Measurements from ENCODE around the gene CNN1.

The CNN1 gene

DNA sequence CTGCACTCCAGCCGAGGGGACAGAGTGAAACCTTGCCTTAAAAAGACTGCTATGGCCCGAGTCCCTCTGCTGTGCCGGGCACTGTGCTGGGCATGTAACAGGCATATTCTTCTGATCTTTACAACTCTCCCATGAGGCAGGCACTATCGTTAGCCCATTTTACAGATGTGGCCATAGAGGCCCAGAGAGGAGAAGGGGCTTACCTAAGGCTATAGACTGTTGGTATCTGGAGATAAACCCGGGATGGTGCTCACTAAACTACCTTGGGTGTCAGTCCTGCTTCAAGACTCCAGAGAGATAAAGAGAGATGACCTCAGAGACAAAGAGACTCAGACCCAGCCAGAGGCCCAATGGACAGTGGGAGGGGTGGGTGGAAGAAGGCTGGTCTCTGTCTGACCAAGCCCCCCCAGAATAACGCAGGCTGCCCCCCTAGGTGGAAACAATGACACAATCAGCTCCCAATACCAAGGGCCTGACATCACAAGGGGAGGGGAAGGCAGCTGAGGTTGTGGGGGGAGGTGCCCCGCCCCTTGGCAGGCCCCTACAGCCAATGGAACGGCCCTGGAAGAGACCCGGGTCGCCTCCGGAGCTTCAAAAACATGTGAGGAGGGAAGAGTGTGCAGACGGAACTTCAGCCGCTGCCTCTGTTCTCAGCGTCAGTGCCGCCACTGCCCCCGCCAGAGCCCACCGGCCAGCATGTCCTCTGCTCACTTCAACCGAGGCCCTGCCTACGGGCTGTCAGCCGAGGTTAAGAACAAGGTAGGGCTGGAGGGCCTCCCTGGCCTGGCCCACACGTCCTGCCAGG, at the start of gene CNN1:
Gene CNN1, plus strand, starts transcription at position 620 of the 805 bp plus-strand sequence. Its CDS starts 77 bp downstream, at position 697.
- Mint-ChIP-seq H3K9me3 (no peaks in the 10 kb centered on the region), H3K4me3 (peak within 1 kb of the TSS; percentile 70 to 81 (median 79)), H3K36me3 (ENCODE audit: low read depth) (no peaks in the 10 kb centered on the region), H3K27ac (peak within 1 kb of the TSS in 2 of 3 experiments; percentile 43 to 76), H3K4me1 (peaks cover 18% of the 10 kb centered on the region), H3K27me3 (ENCODE audit: low read depth) (peaks cover 21% of the 10 kb centered on the region)
- TF ChIP-seq, protein P1, sequence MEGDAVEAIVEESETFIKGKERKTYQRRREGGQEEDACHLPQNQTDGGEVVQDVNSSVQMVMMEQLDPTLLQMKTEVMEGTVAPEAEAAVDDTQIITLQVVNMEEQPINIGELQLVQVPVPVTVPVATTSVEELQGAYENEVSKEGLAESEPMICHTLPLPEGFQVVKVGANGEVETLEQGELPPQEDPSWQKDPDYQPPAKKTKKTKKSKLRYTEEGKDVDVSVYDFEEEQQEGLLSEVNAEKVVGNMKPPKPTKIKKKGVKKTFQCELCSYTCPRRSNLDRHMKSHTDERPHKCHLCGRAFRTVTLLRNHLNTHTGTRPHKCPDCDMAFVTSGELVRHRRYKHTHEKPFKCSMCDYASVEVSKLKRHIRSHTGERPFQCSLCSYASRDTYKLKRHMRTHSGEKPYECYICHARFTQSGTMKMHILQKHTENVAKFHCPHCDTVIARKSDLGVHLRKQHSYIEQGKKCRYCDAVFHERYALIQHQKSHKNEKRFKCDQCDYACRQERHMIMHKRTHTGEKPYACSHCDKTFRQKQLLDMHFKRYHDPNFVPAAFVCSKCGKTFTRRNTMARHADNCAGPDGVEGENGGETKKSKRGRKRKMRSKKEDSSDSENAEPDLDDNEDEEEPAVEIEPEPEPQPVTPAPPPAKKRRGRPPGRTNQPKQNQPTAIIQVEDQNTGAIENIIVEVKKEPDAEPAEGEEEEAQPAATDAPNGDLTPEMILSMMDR (IDR thresholded peaks at IDR 0.05; ENCODE audit: unreplicated experiment in 3 of 3) = no peak

DNA sequence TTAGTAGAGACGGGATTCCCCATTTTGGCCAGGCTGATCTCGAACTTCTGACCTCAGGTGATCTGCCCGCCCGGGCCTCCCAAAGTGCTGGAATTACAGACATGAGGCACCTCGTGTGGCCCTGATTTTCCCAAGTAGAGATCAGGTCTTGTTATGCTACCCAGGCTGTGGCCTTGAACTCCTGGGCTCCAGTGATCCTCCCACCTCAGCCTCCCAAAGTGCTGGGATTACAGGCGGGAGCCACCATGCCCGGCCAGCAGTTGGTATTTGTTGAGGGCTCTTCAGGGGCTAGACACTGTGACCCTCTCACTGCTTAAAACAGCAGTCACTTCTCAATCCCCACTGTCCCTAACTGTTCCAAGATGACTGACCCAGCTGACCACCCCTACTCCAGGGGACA, 49.3 kb upstream of the CNN1 start:
- no peak overlapping the region for H3K4me3 Mint-ChIP-seq
- H3K4me1 Mint-ChIP-seq = no peaks in the 10 kb centered on the region
- peaks cover 1% of the 10 kb centered on the region for H3K27me3 Mint-ChIP-seq (ENCODE audit: low read depth)
- H3K9me3 Mint-ChIP-seq = no peaks in the 10 kb centered on the region
- no peak overlapping the region for H3K27ac Mint-ChIP-seq
- TF ChIP-seq, protein P1 (IDR thresholded peaks at IDR 0.05; ENCODE audit: unreplicated experiment in 3 of 3) = no peak
- peaks cover 14% of the 10 kb centered on the region for H3K36me3 Mint-ChIP-seq (ENCODE audit: low read depth)

DNA sequence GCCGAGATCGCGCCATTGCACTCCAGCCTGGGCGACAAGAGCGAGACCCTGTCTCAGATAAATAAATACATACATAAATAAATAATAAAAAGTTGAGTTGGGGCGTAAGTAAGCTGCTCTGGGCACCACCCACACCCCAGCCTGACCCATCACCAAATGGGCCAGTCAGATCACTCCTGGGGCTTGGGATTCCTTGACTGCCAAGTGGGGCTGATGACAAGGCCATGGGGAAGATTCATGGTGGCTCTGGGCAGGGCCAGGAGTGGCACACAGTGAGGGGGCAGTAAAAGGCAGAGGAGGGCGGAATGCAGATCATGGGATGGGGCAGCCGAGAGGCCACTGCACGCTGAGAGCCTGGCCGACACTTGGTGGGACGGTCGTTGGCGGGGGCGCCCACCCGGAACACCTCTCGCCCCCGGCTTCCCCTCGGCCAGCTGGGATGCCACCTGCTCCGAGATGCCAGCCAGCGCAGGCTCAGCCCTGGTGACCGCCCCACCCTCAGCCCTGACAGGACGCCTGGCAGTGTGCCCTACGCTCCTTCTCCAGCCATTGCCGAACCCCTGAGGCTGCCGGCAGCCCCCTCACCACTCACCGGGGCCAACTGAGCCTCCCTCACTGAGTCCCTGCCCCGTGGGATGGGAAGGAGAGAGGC, 43.9 kb upstream of the CNN1 start:
- no peaks in the 10 kb centered on the region for H3K9me3 Mint-ChIP-seq
- TF ChIP-seq, protein P1 (IDR thresholded peaks at IDR 0.05; ENCODE audit: unreplicated experiment in 3 of 3) = no peak
- H3K4me1 Mint-ChIP-seq = no peaks in the 10 kb centered on the region
- no peaks in the 10 kb centered on the region for H3K27me3 Mint-ChIP-seq (ENCODE audit: low read depth)
- no peak overlapping the region for H3K27ac Mint-ChIP-seq
- H3K4me3 Mint-ChIP-seq = no peak overlapping the region
- peaks cover 11% of the 10 kb centered on the region for H3K36me3 Mint-ChIP-seq (ENCODE audit: low read depth)

DNA sequence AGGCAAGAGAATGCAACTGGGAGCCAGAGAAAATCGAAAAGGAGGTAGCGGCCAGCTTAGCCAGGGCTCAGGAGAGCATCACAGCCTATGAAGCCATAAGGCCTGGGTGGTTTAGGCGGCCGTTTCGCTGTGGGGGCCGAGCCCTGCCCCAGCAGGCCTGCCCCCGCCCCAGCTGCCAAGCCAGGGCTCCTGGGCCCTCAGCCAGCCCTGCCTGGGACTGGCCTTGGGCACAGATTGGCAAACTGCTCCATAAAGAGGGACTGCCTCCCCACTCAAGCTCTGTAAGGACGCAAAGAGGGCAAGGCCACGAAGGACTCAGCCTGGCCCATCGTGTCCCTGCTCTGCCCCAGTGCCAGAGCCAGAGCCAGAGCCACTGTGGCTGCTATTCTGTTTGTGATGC, 43.2 kb upstream of the CNN1 start:
- Mint-ChIP-seq H3K9me3 (no peaks in the 10 kb centered on the region), H3K27ac (no peak overlapping the region), H3K36me3 (ENCODE audit: low read depth) (peaks cover 11% of the 10 kb centered on the region), H3K4me3 (no peak overlapping the region), H3K4me1 (no peaks in the 10 kb centered on the region), H3K27me3 (ENCODE audit: low read depth) (no peaks in the 10 kb centered on the region)
- TF ChIP-seq, protein P1 (IDR thresholded peaks at IDR 0.05; ENCODE audit: unreplicated experiment in 3 of 3) = no peak

DNA sequence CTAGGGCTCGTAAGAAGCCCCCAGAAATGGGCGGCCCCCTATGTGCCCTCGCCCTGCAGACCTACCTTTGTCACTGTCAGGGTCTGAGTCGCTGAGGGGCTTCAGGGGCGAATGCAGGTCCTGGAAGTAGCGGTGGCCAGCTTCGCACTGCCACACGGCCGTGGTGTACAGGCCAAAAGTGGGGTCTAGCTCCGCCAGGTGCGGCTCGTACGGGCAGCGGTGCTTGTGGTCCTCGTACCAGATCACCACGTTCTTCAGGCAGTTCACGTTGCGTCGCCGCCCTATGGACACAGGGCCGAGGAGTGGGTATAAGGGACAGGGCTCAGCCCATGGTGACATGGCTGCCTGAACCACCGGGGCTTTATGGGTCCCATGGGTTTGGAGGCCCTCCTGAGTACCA, 42.8 kb upstream of the CNN1 start:
- no peaks in the 10 kb centered on the region for H3K4me1 Mint-ChIP-seq
- no peak overlapping the region for H3K27ac Mint-ChIP-seq
- no peaks in the 10 kb centered on the region for H3K9me3 Mint-ChIP-seq
- peaks cover 9% of the 10 kb centered on the region for H3K36me3 Mint-ChIP-seq (ENCODE audit: low read depth)
- H3K4me3 Mint-ChIP-seq = no peak overlapping the region
- no peaks in the 10 kb centered on the region for H3K27me3 Mint-ChIP-seq (ENCODE audit: low read depth)
- TF ChIP-seq, protein P1 (IDR thresholded peaks at IDR 0.05; ENCODE audit: unreplicated experiment in 3 of 3) = no peak
